Panc1 (cell line): ENCODE results near the gene ATAD2B. TPM values are rescaled to one million over a fixed set of nuclear protein-coding genes. Genes with fewer than 3 reads are reported as not detected.
A peak's percentile ranks its signal among the peaks of the same experiment; 100 is the strongest.

Experiments used
- ATAC-seq: fragments of 200-7000 bp; cut with Tn5 transposase; 2 replicates; pipeline ENCODE4 v1.9.1; 2020; ENCODE audit warnings: mild to moderate bottlenecking, moderate library complexity
- Bru-seq: library from RNA; stranded (reverse); fragments of 400-500 nt; gene quantifications from one replicate; lab custom pipeline; 2021; lab: Mats Ljungman, UMichigan
- BruChase-seq, 2 experiments: library from RNA; stranded (reverse); fragments of 400-500 nt; gene quantifications; one replicate each; lab custom pipeline; 2021; lab: Mats Ljungman, UMichigan
- BruUV-seq: library from RNA; stranded (reverse); fragments of 400-500 nt; replicated peaks from 2 replicates; lab custom pipeline; 2021; lab: Mats Ljungman, UMichigan
- CTCF ChIA-PET: fragments of 300-600 bp; sonication (Branson Sonifier 250); formaldehyde crosslinking; loops from one replicate; lab custom pipeline; 2022; ENCODE audit warnings: antibody characterized with exemption; lab: Charles Lee
- POLR2A ChIA-PET: fragments of 300-600 bp; sonication (Branson Sonifier 250); formaldehyde crosslinking; loops from one replicate; lab custom pipeline; 2022; ENCODE audit warnings: antibody characterized with exemption; lab: Charles Lee
- DNase-seq: peaks from one replicate; pipeline ENCODE4 v3.0.0-alpha.2; 2010; ENCODE audit warnings: low read depth, low spot score
- H3K27ac ChIP-seq: 2 replicates; pipeline ENCODE4 v1.5.1; 2011; ENCODE audit warnings: mild to moderate bottlenecking, low read length, inconsistent platforms
- H3K27me3 ChIP-seq: fragments of 200-500 bp; sonication (Bioruptor generic); 2 replicates; pipeline ENCODE4 v1.6.0; 2014; ENCODE audit warnings: low read length, inconsistent platforms; ENCODE audit not compliant: control insufficient read depth, insufficient read depth
- H3K36me3 ChIP-seq: fragments of 200-500 bp; sonication (Bioruptor generic); 2 replicates; pipeline ENCODE4 v1.5.1; 2014; ENCODE audit warnings: inconsistent platforms, mild to moderate bottlenecking, low read length, moderate library complexity; ENCODE audit not compliant: control insufficient read depth, insufficient read depth
- H3K4me1 ChIP-seq: 2 replicates; pipeline ENCODE4 v1.5.1; 2011; ENCODE audit warnings: inconsistent platforms, mild to moderate bottlenecking, low read length, moderate library complexity; ENCODE audit not compliant: control insufficient read depth, insufficient read depth
- H3K4me3 ChIP-seq, 2 experiments: 2 replicates each; pipeline ENCODE4 v1.5.1; 2011 to 2012; ENCODE audit warnings: low read depth in 2 of 2, low read length in 2 of 2, mild to moderate bottlenecking in 2 of 2, inconsistent platforms in 1 of 2, moderate library complexity in 1 of 2
- H3K9me3 ChIP-seq: fragments of 200-500 bp; sonication (Bioruptor generic); 2 replicates; pipeline ENCODE4 v1.5.1; 2014; ENCODE audit warnings: low read depth, mild to moderate bottlenecking, inconsistent platforms, low read length, moderate library complexity; ENCODE audit not compliant: control insufficient read depth, insufficient read depth
- POLR2AphosphoS5 ChIP-seq: IDR thresholded peaks from 2 replicates; pipeline ENCODE4 v1.6.1; 2012; ENCODE audit warnings: mild to moderate bottlenecking, low read depth, low read length, moderate library complexity
- REST ChIP-seq, 2 experiments: IDR thresholded peaks; 2 replicates each; pipeline ENCODE4 v1.6.1; 2011 to 2012; ENCODE audit warnings: low read depth in 2 of 2, control low read depth in 1 of 2, low read length in 1 of 2, mild to moderate bottlenecking in 1 of 2, moderate library complexity in 1 of 2; ENCODE audit not compliant: insufficient read depth in 1 of 2
- SIN3A ChIP-seq: IDR thresholded peaks from 2 replicates; pipeline ENCODE4 v1.6.1; 2012; ENCODE audit warnings: low read depth, mild to moderate bottlenecking, low read length, moderate library complexity, borderline replicate concordance; ENCODE audit not compliant: insufficient read depth
- TCF7L2 ChIP-seq: IDR thresholded peaks from 2 replicates; pipeline ENCODE4 v1.6.1; 2011; ENCODE audit warnings: mild to moderate bottlenecking, low read depth, low read length, inconsistent platforms
- in situ Hi-C: cut with HindIII; loops from 2 replicates; pipeline ENCODE4 v1.10.0; 2016; ENCODE audit warnings: low sequenced_read_pairs, low pct_unique_long_range_greater_than_20kb
- intact Hi-C: fragments of 100-400 bp; cut with micrococcal nuclease; formaldehyde crosslinking; loops from one replicate; pipeline ENCODE4 v1.10.0; 2022; ENCODE audit not compliant: unreplicated experiment
- long read RNA-seq: library from polyadenylated mRNA; unstranded; transcript quantifications from one replicate; pipeline ENCODE4 v2.0.0, GENCODE V29; 2021; ENCODE audit not compliant: unreplicated experiment
- polyA plus RNA-seq: library from polyadenylated mRNA; unstranded; fragments of >200 nt; gene quantifications from one replicate; pipeline ENCODE4 v1.2.1, GENCODE V29; 2012; ENCODE audit warnings: missing spikeins; ENCODE audit not compliant: insufficient read length
- total RNA-seq: library from RNA; stranded (reverse); gene quantifications from one replicate; pipeline ENCODE4 v1.2.1, GENCODE V29; 2021; ENCODE audit not compliant: unreplicated experiment
- TF ChIP-seq, protein P1 (sequence below): fragments of 450-650 bp; IDR thresholded peaks from 2 replicates; pipeline ENCODE4 v1.5.1; 2017; ENCODE audit warnings: mild to moderate bottlenecking

ATAD2B gene
- 17.9 TPM for total RNA-seq
- 4.7 TPM for polyA plus RNA-seq
- percentile 82 among the genes with signal in this experiment for Bru-seq, nascent RNA
- BruChase-seq, experiment 1, labeled RNA remaining after a 2-hour chase: percentile 75 among the genes with signal in this experiment
- BruChase-seq, experiment 2, labeled RNA remaining after a 6-hour chase: percentile 69 among the genes with signal in this experiment
- long read RNA-seq, full-length matches to known transcripts: 4 of 31 reads
- long read RNA-seq, partial matches to known transcripts: 12 of 31 reads
- long read RNA-seq, other reads (novel, unspliced or antisense): 15 of 31 reads

DNA sequence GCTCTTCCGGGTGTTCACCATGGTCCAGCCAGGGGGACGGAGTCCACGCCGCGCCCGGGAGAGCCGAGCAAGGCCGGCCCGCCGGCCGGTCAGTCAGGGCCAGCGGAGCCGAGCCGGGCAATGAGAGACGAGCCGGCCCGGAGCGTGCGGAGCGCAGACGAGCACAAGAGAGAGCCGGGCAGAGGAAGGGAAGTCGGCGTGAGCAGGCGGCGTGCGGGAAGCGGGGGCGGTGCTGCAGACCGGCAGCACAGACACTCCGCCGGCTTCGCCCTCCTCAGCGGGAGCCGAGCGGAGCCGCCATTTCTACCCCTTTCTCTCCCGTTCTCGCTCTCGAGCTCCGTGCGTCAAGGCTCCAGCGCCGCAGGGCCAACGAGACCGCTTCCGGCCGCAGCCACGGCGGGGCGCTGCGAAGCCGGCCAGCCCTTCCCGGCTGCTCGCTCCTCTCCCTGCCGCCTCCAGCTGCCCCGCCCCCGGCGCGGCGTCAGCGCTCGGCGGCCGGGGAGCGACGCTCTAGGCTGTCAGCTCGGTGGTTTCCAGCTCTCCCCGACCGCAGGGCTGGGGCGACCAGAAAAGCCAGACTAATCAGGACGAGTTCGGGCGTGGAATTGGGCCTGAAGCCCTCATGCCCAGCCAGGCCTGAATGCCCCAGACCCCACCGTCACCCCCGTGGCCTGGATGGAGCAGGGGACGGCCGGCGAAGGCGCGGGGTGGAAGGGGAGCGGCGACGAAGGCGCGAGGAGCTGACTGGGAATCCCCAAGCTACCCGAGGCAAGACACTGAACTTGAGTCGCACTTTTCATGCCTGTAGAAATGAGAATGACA is at the start of gene ATAD2B:
TSS of gene ATAD2B (minus strand) at position 374 of the 822 bp plus-strand sequence. CDS start at position 21, 353 bp downstream.
- ATAC-seq: peak; percentile 93
- no peaks in the 10 kb centered on the region for H3K27me3 ChIP-seq
- peak; percentile 84 for DNase-seq
- peak within 1 kb of the TSS; percentile 92 to 93 for H3K4me3 ChIP-seq
- TF ChIP-seq TCF7L2 (no peak), REST (IDR thresholded peaks at IDR 0.05; ENCODE audit: insufficient read depth in 1 of 2, low read depth in 2 of 2, low read length in 1 of 2) (no peak; a peak in 1 of 4 replicates), POLR2AphosphoS5 (peak; percentile 86), SIN3A (peak; percentile 89)
- TF ChIP-seq, protein P1, sequence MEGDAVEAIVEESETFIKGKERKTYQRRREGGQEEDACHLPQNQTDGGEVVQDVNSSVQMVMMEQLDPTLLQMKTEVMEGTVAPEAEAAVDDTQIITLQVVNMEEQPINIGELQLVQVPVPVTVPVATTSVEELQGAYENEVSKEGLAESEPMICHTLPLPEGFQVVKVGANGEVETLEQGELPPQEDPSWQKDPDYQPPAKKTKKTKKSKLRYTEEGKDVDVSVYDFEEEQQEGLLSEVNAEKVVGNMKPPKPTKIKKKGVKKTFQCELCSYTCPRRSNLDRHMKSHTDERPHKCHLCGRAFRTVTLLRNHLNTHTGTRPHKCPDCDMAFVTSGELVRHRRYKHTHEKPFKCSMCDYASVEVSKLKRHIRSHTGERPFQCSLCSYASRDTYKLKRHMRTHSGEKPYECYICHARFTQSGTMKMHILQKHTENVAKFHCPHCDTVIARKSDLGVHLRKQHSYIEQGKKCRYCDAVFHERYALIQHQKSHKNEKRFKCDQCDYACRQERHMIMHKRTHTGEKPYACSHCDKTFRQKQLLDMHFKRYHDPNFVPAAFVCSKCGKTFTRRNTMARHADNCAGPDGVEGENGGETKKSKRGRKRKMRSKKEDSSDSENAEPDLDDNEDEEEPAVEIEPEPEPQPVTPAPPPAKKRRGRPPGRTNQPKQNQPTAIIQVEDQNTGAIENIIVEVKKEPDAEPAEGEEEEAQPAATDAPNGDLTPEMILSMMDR: peak; percentile 98
- intact Hi-C loops (loop anchor here (10.0 kb wide), 1 partner anchor 118 kb away; the partner anchor contains the start of genes FKBP1B and WDCP), in situ Hi-C loops (no loop called here)
- peak within 1 kb of the TSS; percentile 93 for H3K27ac ChIP-seq
- peaks cover 8% of the 10 kb centered on the region for H3K4me1 ChIP-seq
- H3K36me3 ChIP-seq: no peaks in the 10 kb centered on the region; the same call in 1 of the 2 replicates
- H3K9me3 ChIP-seq: no peaks in the 10 kb centered on the region
- ChIA-PET CTCF (interaction anchor here (0.5 to 2.4 kb wide), 7 partner anchors 60 to 1738 kb away, joined by 3 to 16 read pairs (median 4); partner anchors contain the start of genes SF3B6 and TP53I3), POLR2A (interaction anchor here (0.6 to 1.9 kb wide), 5 partner anchors 13 to 450 kb away, joined by 3 to 9 read pairs (median 4); partner anchors contain the start of gene UBXN2A)
- no TSS peak for BruUV-seq

- TSS peak; percentile 63 for BruUV-seq
- POLR2A ChIA-PET: no interaction called here
These were observed 40.9 kb upstream of the ATAD2B start for GRCh38 chr2:23967846-23968245.

More at GRCh38 chr2:23967846-23968245, 40.9 kb upstream of the ATAD2B start:
- no peak for DNase-seq
- TF ChIP-seq REST (IDR thresholded peaks at IDR 0.05; ENCODE audit: insufficient read depth in 1 of 2, low read depth in 2 of 2, low read length in 1 of 2): no peak
- TF ChIP-seq, protein P1: no peak
- no peak for TF ChIP-seq SIN3A
- TF ChIP-seq POLR2AphosphoS5: no peak
- no peak for TF ChIP-seq TCF7L2
- Histone ChIP-seq H3K27me3 (no peaks in the 10 kb centered on the region), H3K4me3 (no peak overlapping the region), H3K27ac (no peak overlapping the region), H3K36me3 (no peaks in the 10 kb centered on the region), H3K9me3 (no peaks in the 10 kb centered on the region), H3K4me1 (no peaks in the 10 kb centered on the region)
- CTCF ChIA-PET: no interaction called here
- intact Hi-C loops (no loop called here), in situ Hi-C loops (no loop called here)
- ATAC-seq: no peak
